ENCODE data around the gene TPK1. TPM values are rescaled to one million over a fixed set of nuclear protein-coding genes. Genes with fewer than 3 reads are reported as not detected.

Gene TPK1
- polyA plus RNA-seq, 2 of the 4 experiments (the other 2 are of a cell fraction): 1.4 to 2.5 TPM

DNA sequence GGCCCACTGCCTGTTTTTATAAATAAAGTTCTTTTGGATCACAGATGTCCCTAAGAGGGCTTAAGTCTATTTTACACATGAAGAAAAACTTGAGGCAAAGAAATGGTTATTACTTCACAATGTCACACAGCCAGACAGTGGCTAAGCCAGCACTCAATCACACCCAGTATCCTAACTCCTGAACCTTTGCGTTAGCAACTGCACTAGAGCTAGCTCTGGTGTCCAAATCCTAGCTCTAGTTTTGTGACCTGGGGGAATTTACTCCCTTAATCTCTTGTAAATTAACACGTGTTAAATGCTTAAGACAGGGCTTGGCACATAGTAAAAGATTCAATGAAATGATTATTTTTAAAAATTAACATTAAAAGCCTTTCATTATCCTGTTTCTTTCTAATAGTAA lies 49.0 kb upstream of the TPK1 start (continued):
- TF ChIP-seq, protein P1, sequence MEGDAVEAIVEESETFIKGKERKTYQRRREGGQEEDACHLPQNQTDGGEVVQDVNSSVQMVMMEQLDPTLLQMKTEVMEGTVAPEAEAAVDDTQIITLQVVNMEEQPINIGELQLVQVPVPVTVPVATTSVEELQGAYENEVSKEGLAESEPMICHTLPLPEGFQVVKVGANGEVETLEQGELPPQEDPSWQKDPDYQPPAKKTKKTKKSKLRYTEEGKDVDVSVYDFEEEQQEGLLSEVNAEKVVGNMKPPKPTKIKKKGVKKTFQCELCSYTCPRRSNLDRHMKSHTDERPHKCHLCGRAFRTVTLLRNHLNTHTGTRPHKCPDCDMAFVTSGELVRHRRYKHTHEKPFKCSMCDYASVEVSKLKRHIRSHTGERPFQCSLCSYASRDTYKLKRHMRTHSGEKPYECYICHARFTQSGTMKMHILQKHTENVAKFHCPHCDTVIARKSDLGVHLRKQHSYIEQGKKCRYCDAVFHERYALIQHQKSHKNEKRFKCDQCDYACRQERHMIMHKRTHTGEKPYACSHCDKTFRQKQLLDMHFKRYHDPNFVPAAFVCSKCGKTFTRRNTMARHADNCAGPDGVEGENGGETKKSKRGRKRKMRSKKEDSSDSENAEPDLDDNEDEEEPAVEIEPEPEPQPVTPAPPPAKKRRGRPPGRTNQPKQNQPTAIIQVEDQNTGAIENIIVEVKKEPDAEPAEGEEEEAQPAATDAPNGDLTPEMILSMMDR (IDR thresholded peaks at IDR 0.05): no peak

DNA sequence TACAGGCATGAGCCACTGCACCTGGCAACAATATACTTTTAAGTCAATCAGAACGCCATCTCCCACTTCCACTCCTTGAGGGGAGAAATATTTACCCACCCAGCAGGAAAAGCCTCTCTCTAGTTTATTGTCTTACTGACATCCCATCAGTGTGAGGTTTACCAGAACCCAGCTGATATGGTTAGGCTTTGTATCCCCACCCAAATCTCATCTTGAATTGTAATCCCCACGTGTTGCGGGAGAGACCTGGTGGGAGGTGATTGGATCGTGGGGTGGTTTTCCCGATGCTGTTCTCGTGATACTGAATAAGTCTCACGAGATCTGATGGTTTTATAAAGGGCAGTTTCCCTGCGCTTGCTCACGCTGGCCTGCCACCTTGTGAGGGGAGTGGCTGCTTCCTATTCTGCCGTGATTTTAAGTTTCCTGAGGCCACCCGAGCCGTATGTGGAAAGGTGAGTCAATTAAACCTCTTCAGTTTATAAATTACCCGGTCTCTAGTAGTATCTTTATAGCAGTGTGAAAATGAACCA lies 37.5 kb upstream of the TPK1 start:
- FAIRE-seq (no peak), DNase-seq (ENCODE audit: low read depth in 1 of 2, low spot score in 1 of 2) (no peak), ATAC-seq (no peak)
- Histone ChIP-seq H3K4me1 (no peaks in the 10 kb centered on the region), H3K4me3 (no peak overlapping the region), H3K4me2 (0 out of 3 replicates have a peak overlapping the region, but pooled peaks have one; percentile 12), H3K27ac (no peak overlapping the region), H3K9me3 (no peaks in the 10 kb centered on the region)
- ChIA-PET CTCF (no interaction called here), POLR2A (no interaction called here)
- TF ChIP-seq CHD2 (IDR thresholded peaks at IDR 0.05; ENCODE audit: low read length, partially characterized antibody) (peak; percentile 29), RAD21 (conservative IDR thresholded peaks at IDR 0.05 in 1 of 2, IDR thresholded peaks at IDR 0.05 in 1 of 2) (no peak), HOXB5 (CRISPR knock-in tag; IDR thresholded peaks at IDR 0.05) (no peak), MYC (IDR thresholded peaks at IDR 0.05; ENCODE audit: borderline replicate concordance, low read length) (no peak), KDM5A (IDR thresholded peaks at IDR 0.05) (no peak), JUN (IDR thresholded peaks at IDR 0.05) (no peak), CHD4 (IDR thresholded peaks at IDR 0.05; ENCODE audit: borderline replicate concordance) (no peak), FOXS1 (CRISPR knock-in tag; IDR thresholded peaks at IDR 0.05) (no peak), KDM1A (IDR thresholded peaks at IDR 0.05; ENCODE audit: low read depth) (no peak)
- TF ChIP-seq, protein P2, sequence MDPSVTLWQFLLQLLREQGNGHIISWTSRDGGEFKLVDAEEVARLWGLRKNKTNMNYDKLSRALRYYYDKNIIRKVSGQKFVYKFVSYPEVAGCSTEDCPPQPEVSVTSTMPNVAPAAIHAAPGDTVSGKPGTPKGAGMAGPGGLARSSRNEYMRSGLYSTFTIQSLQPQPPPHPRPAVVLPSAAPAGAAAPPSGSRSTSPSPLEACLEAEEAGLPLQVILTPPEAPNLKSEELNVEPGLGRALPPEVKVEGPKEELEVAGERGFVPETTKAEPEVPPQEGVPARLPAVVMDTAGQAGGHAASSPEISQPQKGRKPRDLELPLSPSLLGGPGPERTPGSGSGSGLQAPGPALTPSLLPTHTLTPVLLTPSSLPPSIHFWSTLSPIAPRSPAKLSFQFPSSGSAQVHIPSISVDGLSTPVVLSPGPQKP (IDR thresholded peaks at IDR 0.05; ENCODE audit: low read depth, low read length): no peak
- TF ChIP-seq, protein P3, sequence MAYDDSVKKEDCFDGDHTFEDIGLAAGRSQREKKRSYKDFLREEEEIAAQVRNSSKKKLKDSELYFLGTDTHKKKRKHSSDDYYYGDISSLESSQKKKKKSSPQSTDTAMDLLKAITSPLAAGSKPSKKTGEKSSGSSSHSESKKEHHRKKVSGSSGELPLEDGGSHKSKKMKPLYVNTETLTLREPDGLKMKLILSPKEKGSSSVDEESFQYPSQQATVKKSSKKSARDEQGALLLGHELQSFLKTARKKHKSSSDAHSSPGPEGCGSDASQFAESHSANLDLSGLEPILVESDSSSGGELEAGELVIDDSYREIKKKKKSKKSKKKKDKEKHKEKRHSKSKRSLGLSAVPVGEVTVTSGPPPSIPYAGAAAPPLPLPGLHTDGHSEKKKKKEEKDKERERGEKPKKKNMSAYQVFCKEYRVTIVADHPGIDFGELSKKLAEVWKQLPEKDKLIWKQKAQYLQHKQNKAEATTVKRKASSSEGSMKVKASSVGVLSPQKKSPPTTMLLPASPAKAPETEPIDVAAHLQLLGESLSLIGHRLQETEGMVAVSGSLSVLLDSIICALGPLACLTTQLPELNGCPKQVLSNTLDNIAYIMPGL (CRISPR knock-in tag; IDR thresholded peaks at IDR 0.05; ENCODE audit: borderline replicate concordance): no peak
- TF ChIP-seq, protein P4, sequence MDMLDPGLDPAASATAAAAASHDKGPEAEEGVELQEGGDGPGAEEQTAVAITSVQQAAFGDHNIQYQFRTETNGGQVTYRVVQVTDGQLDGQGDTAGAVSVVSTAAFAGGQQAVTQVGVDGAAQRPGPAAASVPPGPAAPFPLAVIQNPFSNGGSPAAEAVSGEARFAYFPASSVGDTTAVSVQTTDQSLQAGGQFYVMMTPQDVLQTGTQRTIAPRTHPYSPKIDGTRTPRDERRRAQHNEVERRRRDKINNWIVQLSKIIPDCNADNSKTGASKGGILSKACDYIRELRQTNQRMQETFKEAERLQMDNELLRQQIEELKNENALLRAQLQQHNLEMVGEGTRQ (IDR thresholded peaks at IDR 0.05): no peak
- TF ChIP-seq, protein P5, sequence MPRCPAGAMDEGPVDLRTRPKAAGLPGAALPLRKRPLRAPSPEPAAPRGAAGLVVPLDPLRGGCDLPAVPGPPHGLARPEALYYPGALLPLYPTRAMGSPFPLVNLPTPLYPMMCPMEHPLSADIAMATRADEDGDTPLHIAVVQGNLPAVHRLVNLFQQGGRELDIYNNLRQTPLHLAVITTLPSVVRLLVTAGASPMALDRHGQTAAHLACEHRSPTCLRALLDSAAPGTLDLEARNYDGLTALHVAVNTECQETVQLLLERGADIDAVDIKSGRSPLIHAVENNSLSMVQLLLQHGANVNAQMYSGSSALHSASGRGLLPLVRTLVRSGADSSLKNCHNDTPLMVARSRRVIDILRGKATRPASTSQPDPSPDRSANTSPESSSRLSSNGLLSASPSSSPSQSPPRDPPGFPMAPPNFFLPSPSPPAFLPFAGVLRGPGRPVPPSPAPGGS (IDR thresholded peaks at IDR 0.05): no peak
- TF ChIP-seq, protein P6, sequence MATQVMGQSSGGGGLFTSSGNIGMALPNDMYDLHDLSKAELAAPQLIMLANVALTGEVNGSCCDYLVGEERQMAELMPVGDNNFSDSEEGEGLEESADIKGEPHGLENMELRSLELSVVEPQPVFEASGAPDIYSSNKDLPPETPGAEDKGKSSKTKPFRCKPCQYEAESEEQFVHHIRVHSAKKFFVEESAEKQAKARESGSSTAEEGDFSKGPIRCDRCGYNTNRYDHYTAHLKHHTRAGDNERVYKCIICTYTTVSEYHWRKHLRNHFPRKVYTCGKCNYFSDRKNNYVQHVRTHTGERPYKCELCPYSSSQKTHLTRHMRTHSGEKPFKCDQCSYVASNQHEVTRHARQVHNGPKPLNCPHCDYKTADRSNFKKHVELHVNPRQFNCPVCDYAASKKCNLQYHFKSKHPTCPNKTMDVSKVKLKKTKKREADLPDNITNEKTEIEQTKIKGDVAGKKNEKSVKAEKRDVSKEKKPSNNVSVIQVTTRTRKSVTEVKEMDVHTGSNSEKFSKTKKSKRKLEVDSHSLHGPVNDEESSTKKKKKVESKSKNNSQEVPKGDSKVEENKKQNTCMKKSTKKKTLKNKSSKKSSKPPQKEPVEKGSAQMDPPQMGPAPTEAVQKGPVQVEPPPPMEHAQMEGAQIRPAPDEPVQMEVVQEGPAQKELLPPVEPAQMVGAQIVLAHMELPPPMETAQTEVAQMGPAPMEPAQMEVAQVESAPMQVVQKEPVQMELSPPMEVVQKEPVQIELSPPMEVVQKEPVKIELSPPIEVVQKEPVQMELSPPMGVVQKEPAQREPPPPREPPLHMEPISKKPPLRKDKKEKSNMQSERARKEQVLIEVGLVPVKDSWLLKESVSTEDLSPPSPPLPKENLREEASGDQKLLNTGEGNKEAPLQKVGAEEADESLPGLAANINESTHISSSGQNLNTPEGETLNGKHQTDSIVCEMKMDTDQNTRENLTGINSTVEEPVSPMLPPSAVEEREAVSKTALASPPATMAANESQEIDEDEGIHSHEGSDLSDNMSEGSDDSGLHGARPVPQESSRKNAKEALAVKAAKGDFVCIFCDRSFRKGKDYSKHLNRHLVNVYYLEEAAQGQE (IDR thresholded peaks at IDR 0.05): peak; percentile 21; the same call in 1 of the 2 replicates
- WGBS (ENCODE audit: missing lambda C conversion rate): 13% methylated on average over 13 of the region's 13 CpGs
